Raji (cell line): ENCODE measurements around the gene NR2E1.

Source experiments
- POLR2A ChIP-seq: IDR thresholded peaks from 2 replicates; pipeline ENCODE4 v1.6.1; 2011; ENCODE audit warnings: low read depth, low read length, control low read depth; ENCODE audit not compliant: insufficient read depth

Gene NR2E1

DNA sequence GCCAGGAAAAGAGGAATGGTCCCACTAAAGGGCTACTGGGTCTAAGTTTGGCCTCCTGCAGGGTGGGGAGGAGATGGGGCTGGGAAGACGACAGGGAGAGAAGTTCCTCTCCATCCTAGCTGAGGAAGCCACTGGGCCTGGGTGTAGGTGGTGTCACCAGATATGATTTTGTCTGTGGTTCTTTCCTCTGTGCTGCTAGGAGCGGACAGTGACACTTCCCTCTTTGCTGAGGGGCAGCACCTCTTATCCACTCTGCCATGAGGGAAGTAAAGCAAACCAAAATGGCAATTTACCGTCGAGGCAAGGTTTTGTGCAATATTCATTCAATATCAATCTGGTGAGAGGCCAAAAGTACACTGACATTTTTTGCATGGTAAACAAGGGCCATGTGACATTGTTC lies 33.0 kb upstream of the NR2E1 start:
- TF ChIP-seq POLR2A, result no peak

DNA sequence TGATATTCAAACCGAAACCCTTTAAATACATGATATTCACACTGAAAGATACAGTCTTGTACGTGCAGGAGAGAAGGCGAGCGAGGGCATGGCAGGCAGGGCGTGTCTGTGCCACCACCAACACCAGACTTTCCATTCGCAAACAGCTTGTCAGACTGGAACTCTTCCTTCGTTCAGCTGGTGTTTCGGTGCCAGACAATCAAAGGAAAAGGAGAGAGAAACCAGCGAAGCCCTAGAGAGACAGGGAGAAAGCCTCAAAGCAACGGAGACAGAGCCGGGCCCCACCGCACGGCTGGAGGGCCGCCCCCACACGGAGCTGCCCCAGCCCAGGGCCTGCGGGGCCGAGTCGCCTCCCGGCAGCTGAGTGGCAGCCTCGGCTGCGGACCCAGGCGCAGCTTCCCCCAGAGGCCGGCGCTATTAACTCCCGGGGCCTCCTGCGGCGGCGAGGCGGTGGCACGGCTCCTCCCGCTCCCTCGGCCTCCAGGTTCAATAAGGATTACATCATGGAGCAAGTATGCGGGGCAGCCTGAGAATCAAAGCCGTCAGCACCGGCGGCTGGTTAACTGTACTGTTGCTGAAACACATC lies 32.1 kb upstream of the NR2E1 start:
- TF ChIP-seq POLR2A, result no peak

DNA sequence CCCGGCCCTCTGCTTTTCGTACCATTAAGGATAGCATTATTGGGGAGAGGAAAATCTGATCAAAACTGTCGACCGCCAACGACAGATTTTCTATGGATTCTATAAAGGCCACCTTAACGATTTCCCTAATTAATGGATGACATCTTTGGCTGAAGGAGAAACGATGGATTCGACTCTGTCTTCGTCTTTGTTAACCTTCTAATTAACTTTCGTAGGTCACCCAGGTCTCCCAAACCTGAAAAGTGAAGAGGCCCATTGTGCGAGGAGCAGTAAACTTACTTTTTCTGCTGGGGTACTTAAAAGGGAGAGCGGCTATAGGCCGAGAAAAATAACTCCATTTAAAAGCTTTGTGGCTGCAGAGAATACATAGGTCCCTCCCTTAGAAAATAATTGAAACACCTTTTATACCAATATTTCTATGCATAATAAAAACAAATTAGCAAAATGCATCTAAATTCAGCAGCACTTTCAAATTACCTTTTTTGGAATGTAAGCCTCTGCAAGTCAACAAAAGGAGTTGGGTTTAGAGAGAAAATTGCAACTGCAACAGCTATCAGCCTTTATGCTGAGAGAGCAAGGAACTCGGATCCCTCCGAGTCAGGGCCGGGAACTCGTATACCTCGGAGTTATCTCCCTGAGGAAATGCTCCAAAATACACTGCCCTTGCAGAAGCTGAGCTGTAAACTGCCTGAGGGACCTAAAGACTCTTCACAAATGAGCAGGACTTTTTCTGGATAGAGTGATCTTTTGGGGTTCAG lies 31.4 kb upstream of the NR2E1 start:
- TF ChIP-seq POLR2A, result no peak

DNA sequence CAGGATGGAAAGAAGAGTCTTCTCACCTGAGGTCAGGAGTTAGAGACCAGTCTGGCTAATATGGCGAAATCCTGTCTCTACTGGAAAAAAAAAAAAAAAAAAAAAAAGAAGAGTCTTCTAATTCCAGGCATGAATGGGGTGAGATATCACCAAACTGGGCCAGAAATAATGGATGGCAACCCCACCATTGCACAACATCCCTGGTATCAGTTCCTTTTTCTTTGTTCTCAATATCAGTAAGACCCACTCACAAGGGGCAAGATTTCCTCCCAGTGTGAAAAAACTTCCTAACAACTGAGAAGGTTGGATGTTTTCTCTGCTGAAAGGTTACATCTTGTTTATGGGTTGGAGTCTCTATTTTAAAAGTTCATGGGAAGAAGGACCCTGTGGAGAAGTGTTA lies 23.6 kb upstream of the NR2E1 start:
- TF ChIP-seq POLR2A, result no peak

DNA sequence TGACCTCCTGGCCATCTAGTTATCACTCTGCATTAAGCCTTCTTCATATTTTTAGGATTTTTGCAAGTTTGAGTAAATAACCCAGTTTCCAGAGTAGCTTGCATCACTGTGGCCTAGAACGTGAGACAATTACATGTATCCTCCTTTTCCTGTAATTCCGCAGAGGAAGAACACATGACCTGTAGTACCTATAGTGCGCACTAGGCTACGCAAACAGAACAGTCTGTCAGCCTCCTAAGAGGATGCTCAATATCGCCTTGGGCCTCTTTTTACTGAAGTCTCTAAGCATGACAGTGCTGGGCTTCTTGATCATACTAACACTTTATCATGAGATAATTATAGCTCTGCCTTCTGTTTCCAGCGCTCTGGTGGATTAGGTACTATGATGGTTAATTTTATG lies 20.2 kb upstream of the NR2E1 start:
- no peak for TF ChIP-seq POLR2A

DNA sequence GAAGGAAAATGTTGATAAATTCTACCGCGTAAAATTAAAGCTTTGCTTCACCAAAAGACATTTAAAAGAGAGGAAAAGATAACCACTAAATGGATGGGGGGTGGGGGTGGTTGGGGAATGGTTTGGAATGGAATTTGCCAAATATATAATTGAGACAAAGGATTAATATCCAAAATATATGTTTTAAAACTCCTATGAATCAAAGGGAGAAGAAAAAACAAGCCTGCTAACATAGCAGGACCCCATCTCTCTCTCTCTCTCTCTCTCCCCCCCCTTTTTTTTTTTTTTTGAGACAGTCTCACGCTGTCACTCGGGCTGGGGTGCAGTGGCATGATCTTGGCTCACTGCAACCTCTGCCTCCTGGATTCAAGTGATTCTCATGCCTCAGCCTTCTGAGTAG lies 13.4 kb upstream of the NR2E1 start:
- no peak for TF ChIP-seq POLR2A

DNA sequence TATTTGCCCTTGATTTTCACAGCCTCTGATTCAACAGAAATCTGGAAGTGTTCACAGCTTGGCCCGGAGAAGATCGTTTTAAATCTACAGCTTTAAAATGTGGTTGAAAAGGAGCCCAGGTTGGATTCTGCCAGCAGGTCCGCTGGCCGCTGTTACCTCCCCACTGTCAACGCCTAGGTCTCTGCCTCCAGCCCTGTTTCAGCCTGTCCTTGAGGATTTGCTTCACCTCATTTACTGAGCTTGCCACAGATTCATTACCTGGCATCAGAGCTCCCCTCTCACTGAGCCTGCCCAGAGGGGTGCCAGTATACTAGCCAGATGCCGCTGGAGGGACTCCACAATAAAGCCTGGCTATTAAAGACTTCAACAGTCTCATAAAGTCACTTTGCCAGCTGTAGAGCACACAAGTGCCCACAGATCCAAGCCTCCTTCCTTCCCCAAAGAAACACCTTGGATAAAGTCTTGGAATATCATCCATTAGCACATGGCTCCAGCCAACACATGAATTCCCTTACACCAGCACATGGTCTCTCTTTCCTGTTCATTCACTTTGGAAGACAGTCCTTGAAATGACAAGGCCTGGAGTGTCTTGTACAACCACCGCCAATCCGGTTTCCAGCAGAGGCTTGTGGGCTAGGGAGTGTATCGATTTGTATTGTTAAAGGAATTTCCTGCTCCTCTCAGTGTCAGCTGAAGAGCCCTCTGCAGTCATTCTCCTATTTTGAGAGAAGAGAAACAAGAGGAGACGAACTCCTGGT lies 9.5 kb upstream of the NR2E1 start:
- TF ChIP-seq POLR2A, result no peak

DNA sequence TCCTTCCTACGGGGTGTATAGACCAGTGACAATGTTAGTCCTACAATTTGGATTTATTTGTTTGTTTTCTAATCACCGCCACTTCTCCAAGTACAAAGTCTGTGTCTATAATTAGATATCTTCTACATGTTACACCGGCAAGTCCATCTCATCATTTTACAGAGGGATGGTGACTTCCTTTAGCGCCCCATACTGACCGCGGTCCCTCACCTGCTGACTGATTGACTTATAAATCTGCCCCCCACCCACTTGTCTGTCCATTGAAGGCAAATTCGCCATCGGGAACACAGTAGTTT lies 8.9 kb upstream of the NR2E1 start:
- TF ChIP-seq POLR2A, result no peak

DNA sequence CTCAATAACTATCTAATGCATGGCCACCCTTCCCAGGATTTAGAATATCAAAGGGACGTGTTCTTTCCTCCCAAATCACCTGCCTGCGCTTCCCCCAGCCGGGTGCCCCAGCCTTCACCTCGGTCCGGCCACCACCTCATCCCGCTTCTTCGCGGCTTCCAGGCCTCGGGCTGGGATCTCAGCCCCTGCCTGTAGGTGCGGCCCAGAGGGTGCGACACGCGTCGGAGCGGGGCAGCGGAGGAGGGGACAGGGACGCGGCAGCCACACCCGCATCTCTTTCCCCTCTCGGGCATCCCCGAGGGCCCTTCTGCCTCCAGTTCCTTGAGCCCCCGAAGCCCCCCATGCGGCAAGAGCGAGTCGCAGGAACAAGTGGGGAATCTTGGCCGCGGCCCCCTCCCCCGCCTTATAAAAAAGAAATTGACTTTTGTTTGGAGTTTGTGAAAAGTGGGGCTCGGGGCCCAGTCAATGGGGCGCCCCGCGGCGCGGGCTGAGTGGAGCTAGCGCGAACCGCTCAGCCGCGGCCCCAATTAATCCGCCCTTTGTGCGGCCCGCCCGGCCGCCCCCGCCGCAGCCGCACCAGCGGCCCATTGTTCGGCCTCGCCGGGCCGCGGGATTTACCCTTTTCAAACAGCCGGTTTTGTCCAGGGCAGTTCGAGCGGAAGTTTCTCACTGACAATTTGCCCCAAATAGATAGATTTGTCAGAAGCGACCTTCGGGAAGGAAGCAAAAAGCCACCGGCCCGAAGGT lies 8.4 kb upstream of the NR2E1 start:
- no peak for TF ChIP-seq POLR2A

DNA sequence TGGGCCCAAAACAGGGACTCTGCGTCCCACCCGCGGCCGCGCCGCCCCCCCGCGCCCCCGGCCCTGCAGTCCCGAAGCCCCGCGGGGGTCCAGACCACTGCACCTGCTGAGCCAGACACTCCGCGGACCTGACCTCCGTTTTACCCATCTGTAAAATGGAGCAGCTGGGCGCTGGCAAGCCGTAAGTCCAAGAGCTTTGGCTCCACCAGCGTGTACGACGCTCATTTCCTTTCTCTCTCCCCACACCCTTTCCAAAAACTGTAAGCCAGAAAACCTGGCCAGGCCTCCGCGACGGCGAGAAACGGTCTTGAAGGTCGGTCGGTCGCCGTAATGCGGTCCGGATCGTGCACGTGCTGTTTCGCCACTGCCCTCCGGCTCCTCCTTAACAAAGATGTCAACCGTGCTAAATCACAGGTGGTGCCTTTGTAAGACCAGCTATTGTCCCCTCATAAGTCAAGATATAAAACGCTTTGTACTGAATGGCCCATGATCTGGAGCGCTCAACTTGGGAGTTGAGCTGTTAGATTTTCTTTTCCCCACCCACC lies 7.8 kb upstream of the NR2E1 start:
- no peak for TF ChIP-seq POLR2A

DNA sequence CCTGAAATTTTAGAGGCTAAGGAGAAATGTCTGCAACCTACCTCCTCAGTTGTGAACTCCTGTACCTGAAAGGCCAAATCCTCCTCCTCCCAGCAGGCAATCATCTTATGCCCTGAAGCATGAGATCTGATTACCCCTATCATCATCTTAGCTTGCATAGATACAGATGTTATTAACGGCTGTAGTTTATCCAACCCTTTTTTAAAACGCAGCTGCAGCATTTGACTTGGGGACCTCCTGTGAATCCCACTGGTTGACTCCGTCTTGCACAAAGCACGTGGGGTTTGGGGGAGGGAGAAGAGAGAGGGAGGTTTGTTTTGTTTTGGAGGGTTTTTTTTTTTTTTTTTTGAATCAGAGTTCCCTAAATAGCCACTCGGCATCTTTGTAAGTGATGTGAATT lies 5.8 kb upstream of the NR2E1 start:
- TF ChIP-seq POLR2A, result no peak

DNA sequence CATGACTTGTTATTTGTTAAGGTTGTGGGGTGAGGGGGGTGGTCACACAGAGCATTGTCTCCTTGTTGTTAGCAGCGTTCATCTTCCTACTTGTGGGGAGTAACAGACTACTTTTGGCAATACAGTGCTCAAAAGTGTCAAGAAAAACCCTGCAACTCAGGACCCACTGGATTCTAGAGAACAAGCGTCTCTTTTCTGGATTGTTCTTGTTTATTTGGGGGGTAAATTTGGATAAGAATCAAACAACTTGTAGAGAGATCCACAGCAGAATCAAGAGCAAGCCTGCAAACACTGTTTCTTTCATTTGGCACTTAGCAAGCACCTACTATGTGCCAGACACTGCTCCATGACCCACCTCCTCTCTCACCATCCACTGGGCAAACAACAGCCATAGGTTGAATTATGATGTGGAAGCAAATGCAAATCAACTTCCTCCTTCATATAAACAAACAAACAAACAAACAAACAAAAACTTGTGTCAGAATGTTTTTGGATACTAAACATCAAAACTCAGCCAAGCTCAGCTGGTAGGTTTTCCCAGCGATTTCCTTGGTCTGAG lies 4.0 kb upstream of the NR2E1 start:
- no peak for TF ChIP-seq POLR2A

DNA sequence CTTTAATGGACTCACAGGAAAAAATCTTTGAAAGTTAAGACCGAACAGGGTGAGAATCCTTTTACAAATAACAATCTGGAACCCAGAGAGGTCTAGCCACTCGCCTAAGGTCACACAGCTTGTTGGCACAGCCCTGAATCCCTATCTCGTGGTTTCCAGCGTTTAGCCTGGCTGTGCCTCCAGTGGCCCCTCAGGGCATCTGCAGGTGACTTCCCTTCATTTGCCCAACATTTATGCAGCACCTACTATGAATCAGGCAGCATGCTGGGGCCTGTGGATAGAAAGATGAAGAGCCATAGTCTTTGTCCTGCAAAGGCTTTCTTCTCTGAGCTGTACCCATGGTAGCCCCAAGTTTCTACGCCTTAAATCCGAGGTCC lies 2.6 kb upstream of the NR2E1 start:
- TF ChIP-seq POLR2A, result no peak

DNA sequence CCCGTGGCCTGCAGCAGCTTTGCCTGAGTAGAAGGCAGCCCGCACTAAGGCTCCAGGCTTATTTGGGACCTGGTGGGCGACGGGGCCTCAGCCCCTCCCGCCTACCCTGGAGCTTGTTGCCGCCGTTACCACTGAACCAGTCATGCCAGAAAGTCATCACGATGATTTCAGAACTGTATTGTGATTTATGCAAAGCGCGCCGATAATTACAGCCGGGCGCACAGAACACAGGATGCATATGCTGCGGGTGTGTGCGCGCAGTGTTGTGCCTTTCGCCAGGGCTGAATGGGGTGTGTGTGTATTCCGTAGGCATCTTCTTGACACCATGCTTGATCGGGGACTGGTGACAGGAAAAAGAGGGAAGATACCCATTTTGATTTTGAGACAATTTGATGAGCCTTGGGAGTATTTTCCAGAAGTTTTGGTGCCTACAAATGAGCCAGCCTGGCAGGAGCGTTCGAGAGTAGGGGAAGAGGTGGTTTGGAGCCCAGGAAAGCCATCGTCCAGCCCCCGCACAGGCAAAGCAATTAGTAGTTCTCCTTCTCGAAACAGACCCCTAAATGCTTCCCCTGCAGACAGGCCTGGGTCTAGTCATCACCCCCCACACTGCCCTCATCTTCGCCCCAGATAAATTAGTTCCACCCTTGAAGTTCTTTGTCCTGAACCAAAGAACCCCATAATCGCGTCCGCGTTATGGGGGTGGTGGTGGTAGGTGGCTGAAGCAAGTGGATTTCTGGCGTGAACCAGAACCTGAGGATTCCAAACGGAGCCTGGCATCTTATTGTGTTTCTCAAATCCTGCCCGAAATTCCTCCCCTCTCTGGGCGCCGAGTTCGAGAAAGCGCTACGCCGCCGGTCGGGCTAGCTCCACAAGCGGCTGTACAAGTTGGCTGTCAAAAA lies 1.9 kb upstream of the NR2E1 start:
- TF ChIP-seq POLR2A, result no peak

DNA sequence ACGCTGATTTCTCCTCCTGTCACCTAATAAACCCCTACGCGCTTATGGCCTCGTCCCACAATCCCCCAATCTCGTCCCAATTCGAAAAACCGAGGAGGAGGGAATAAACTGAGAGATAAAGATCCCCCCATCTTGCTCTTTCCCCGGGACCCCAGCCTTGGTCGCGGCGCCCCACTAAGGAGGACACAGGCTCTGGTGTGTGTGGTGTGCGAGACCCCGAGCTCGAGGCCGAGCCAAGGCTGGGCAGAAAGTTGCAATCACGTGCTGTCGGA lies 1.3 kb upstream of the NR2E1 start:
- no peak for TF ChIP-seq POLR2A
